ENCODE measurements around the gene C21orf91. TPM values are rescaled to one million over a fixed set of nuclear protein-coding genes. Genes with fewer than 3 reads are reported as not detected.
A peak's percentile ranks its signal among the peaks of the same experiment; 100 is the strongest.

Gene C21orf91
- total RNA-seq, 2 experiments from 2014 or later = 25.6 to 25.8 TPM

- H3K27ac Mint-ChIP-seq = peak overlapping the region; percentile 98
- H3K4me3 Mint-ChIP-seq = no peak overlapping the region
- H3K4me1 Mint-ChIP-seq (ENCODE audit: low read depth) = peaks cover 24% of the 10 kb centered on the region
- H3K27me3 Mint-ChIP-seq (ENCODE audit: low read depth) = no peaks in the 10 kb centered on the region
- intact Hi-C loops (cut with micrococcal nuclease) = no loop called here
- no peak for DNase-seq
- peaks cover 13% of the 10 kb centered on the region for H3K9me3 Mint-ChIP-seq
- CTCF ChIA-PET = interaction anchor here (1.7 kb wide), 1 partner anchor 11 kb away, joined by 3 read pairs; no protein-coding TSS in a partner anchor
- peaks cover 14% of the 10 kb centered on the region for H3K36me3 Mint-ChIP-seq (ENCODE audit: low read depth)
Measured at GRCh38 chr21:17821121-17821520, 2.0 kb upstream of the C21orf91 start.

- peak overlapping the region; percentile 96 for H3K4me3 Mint-ChIP-seq
- peaks cover 1% of the 10 kb centered on the region for H3K9me3 Mint-ChIP-seq
- H3K27ac Mint-ChIP-seq = peak overlapping the region; percentile 98
- peaks cover 33% of the 10 kb centered on the region for H3K4me1 Mint-ChIP-seq (ENCODE audit: low read depth)
- no peak for DNase-seq
- CTCF ChIA-PET = interaction anchor here (1.0 to 1.7 kb wide), 2 partner anchors 10 to 30 kb away, joined by 3 read pairs; no protein-coding TSS in a partner anchor
- intact Hi-C loops (cut with micrococcal nuclease) = loop anchor here (1.0 to 2.0 kb wide), 10 partner anchors 26 to 307 kb away; partner anchors contain the start of genes BTG3 and CXADR
- H3K36me3 Mint-ChIP-seq (ENCODE audit: low read depth) = peaks cover 17% of the 10 kb centered on the region
- H3K27me3 Mint-ChIP-seq (ENCODE audit: low read depth) = no peaks in the 10 kb centered on the region
Measured at GRCh38 chr21:17819877-17820229, 697 bp upstream of the C21orf91 start.

- Mint-ChIP-seq H3K4me3 (peak overlapping the region; percentile 89), H3K4me1 (ENCODE audit: low read depth) (peaks cover 47% of the 10 kb centered on the region), H3K27me3 (ENCODE audit: low read depth) (no peaks in the 10 kb centered on the region), H3K9me3 (no peaks in the 10 kb centered on the region), H3K27ac (peak overlapping the region; percentile 92), H3K36me3 (ENCODE audit: low read depth) (peaks cover 27% of the 10 kb centered on the region)
- intact Hi-C loops (cut with micrococcal nuclease) = loop anchor here (1.0 to 2.0 kb wide), 10 partner anchors 12 to 306 kb away; partner anchors contain the start of genes BTG3 and CXADR
- CTCF ChIA-PET = interaction anchor here (0.8 to 2.7 kb wide), 8 partner anchors 8 to 139 kb away, joined by 3 to 7 read pairs (median 4); no protein-coding TSS in a partner anchor
- DNase-seq = peak; percentile 59
Measured at GRCh38 chr21:17818186-17819113, 706 bp downstream of the C21orf91 start.

- CTCF ChIA-PET = interaction anchor here (0.8 kb wide), 1 partner anchor 22 kb away, joined by 5 read pairs; no protein-coding TSS in a partner anchor
- DNase-seq = no peak
- Mint-ChIP-seq H3K4me3 (no peak overlapping the region), H3K36me3 (ENCODE audit: low read depth) (peaks cover 67% of the 10 kb centered on the region), H3K27me3 (ENCODE audit: low read depth) (no peaks in the 10 kb centered on the region), H3K27ac (peak overlapping the region; percentile 65), H3K4me1 (ENCODE audit: low read depth) (peaks cover 60% of the 10 kb centered on the region), H3K9me3 (peaks cover 12% of the 10 kb centered on the region)
- intact Hi-C loops (cut with micrococcal nuclease) = loop anchor here (1.0 kb wide), 1 partner anchor 9 kb away; no protein-coding TSS in a partner anchor
Measured at GRCh38 chr21:17813353-17813752, 5.8 kb downstream of the C21orf91 start.

- CTCF ChIA-PET = interaction anchor here (0.9 to 1.9 kb wide), 3 partner anchors 10 to 116 kb away, joined by 3 to 5 read pairs (median 4); no protein-coding TSS in a partner anchor
- Mint-ChIP-seq H3K4me1 (ENCODE audit: low read depth) (peaks cover 53% of the 10 kb centered on the region), H3K36me3 (ENCODE audit: low read depth) (peaks cover 70% of the 10 kb centered on the region), H3K9me3 (peaks cover 28% of the 10 kb centered on the region), H3K4me3 (no peak overlapping the region), H3K27me3 (ENCODE audit: low read depth) (no peaks in the 10 kb centered on the region), H3K27ac (peak overlapping the region; percentile 32)
- intact Hi-C loops (cut with micrococcal nuclease) = loop anchor here (1.0 kb wide), 2 partner anchors 12 to 22 kb away; no protein-coding TSS in a partner anchor
- DNase-seq = no peak
Measured at GRCh38 chr21:17805966-17806365, 13.2 kb downstream of the C21orf91 start.

- no peak overlapping the region for H3K27ac Mint-ChIP-seq
- DNase-seq = no peak
- peaks cover 58% of the 10 kb centered on the region for H3K4me1 Mint-ChIP-seq (ENCODE audit: low read depth)
- intact Hi-C loops (cut with micrococcal nuclease) = no loop called here
- H3K9me3 Mint-ChIP-seq = peaks cover 19% of the 10 kb centered on the region
- no peak overlapping the region for H3K4me3 Mint-ChIP-seq
- no peaks in the 10 kb centered on the region for H3K27me3 Mint-ChIP-seq (ENCODE audit: low read depth)
- peaks cover 54% of the 10 kb centered on the region for H3K36me3 Mint-ChIP-seq (ENCODE audit: low read depth)
- CTCF ChIA-PET = interaction anchor here (1.8 kb wide), 1 partner anchor 115 kb away, joined by 5 read pairs; no protein-coding TSS in a partner anchor
Measured at GRCh38 chr21:17803536-17803935, 15.6 kb downstream of the C21orf91 start.

- intact Hi-C loops (cut with micrococcal nuclease) = no loop called here
- no peak overlapping the region for H3K4me3 Mint-ChIP-seq
- CTCF ChIA-PET = interaction anchor here (1.6 kb wide), 1 partner anchor 19 kb away, joined by 3 read pairs; no protein-coding TSS in a partner anchor
- DNase-seq = no peak
- no peaks in the 10 kb centered on the region for H3K27me3 Mint-ChIP-seq (ENCODE audit: low read depth)
- H3K36me3 Mint-ChIP-seq (ENCODE audit: low read depth) = peaks cover 44% of the 10 kb centered on the region
- H3K27ac Mint-ChIP-seq = no peak overlapping the region
- H3K4me1 Mint-ChIP-seq (ENCODE audit: low read depth) = peaks cover 56% of the 10 kb centered on the region
- peaks cover 9% of the 10 kb centered on the region for H3K9me3 Mint-ChIP-seq
Measured at GRCh38 chr21:17802572-17802971, 16.6 kb downstream of the C21orf91 start.

- no peaks in the 10 kb centered on the region for H3K27me3 Mint-ChIP-seq (ENCODE audit: low read depth)
- H3K27ac Mint-ChIP-seq = peak overlapping the region; percentile 28
- CTCF ChIA-PET = interaction anchor here (0.6 to 1.2 kb wide), 3 partner anchors 26 to 126 kb away, joined by 3 to 6 read pairs (median 3); no protein-coding TSS in a partner anchor
- peaks cover 56% of the 10 kb centered on the region for H3K4me1 Mint-ChIP-seq (ENCODE audit: low read depth)
- DNase-seq = no peak
- H3K9me3 Mint-ChIP-seq = peaks cover 4% of the 10 kb centered on the region
- H3K4me3 Mint-ChIP-seq = no peak overlapping the region
- peaks cover 38% of the 10 kb centered on the region for H3K36me3 Mint-ChIP-seq (ENCODE audit: low read depth)
- intact Hi-C loops (cut with micrococcal nuclease) = no loop called here
Measured at GRCh38 chr21:17799414-17800164, 19.6 kb downstream of the C21orf91 start.

GRCh38 chr21:17798796-17799195 lies 20.4 kb downstream of the C21orf91 start:
- H3K27me3 Mint-ChIP-seq (ENCODE audit: low read depth) = no peaks in the 10 kb centered on the region
- intact Hi-C loops (cut with micrococcal nuclease) = no loop called here
- peaks cover 36% of the 10 kb centered on the region for H3K36me3 Mint-ChIP-seq (ENCODE audit: low read depth)
- H3K27ac Mint-ChIP-seq = no peak overlapping the region
- peaks cover 4% of the 10 kb centered on the region for H3K9me3 Mint-ChIP-seq
- peaks cover 54% of the 10 kb centered on the region for H3K4me1 Mint-ChIP-seq (ENCODE audit: low read depth)
- H3K4me3 Mint-ChIP-seq = no peak overlapping the region
- DNase-seq = no peak
- CTCF ChIA-PET = interaction anchor here (0.8 to 1.5 kb wide), 4 partner anchors 17 to 127 kb away, joined by 3 to 6 read pairs (median 4); no protein-coding TSS in a partner anchor

- Mint-ChIP-seq H3K4me1 (ENCODE audit: low read depth) (peaks cover 55% of the 10 kb centered on the region), H3K27ac (no peak overlapping the region), H3K9me3 (peaks cover 4% of the 10 kb centered on the region), H3K36me3 (ENCODE audit: low read depth) (peaks cover 37% of the 10 kb centered on the region), H3K4me3 (no peak overlapping the region), H3K27me3 (ENCODE audit: low read depth) (no peaks in the 10 kb centered on the region)
- intact Hi-C loops (cut with micrococcal nuclease) = no loop called here
- CTCF ChIA-PET = interaction anchor here (0.9 to 1.5 kb wide), 4 partner anchors 16 to 109 kb away, joined by 3 to 4 read pairs (median 3); no protein-coding TSS in a partner anchor
- no peak for DNase-seq
Measured at GRCh38 chr21:17797967-17798366, 21.2 kb downstream of the C21orf91 start.

- H3K4me1 Mint-ChIP-seq (ENCODE audit: low read depth) = peaks cover 52% of the 10 kb centered on the region
- intact Hi-C loops (cut with micrococcal nuclease) = no loop called here
- no peaks in the 10 kb centered on the region for H3K27me3 Mint-ChIP-seq (ENCODE audit: low read depth)
- H3K27ac Mint-ChIP-seq = peak overlapping the region; percentile 89
- peak overlapping the region; percentile 22 for H3K4me3 Mint-ChIP-seq
- CTCF ChIA-PET = interaction anchor here (3.4 kb wide), 1 partner anchor 14 kb away, joined by 30 read pairs; no protein-coding TSS in a partner anchor
- DNase-seq = no peak
- H3K9me3 Mint-ChIP-seq = peaks cover 4% of the 10 kb centered on the region
- peaks cover 35% of the 10 kb centered on the region for H3K36me3 Mint-ChIP-seq (ENCODE audit: low read depth)
Measured at GRCh38 chr21:17796503-17796902, 22.7 kb downstream of the C21orf91 start.
